Psoas muscle (tissue), 8 donors: Measurements from ENCODE around the gene BDH1. TPM values are rescaled to one million over a fixed set of nuclear protein-coding genes. Genes with fewer than 3 reads are reported as not detected.
"Not testable (repeated sequence)": the region's sequence is repeated elsewhere in the genome, so short reads cannot be mapped to it uniquely, and the experiment has no call there.

Experiments used
- ATAC-seq, 4 donors: fragments of 200-7000 bp; cut with Tn5 transposase; one replicate each; pipeline ENCODE4 v1.9.1; 2020; ENCODE audit warnings: moderate library complexity in 3 of 4, mild to moderate bottlenecking in 2 of 4
- DNase-seq, 2 donors: peaks; one replicate each; pipeline ENCODE4 v3.0.0-alpha.2; 2020
- H3K27ac ChIP-seq: fragments of 200-600 bp; one replicate; pipeline ENCODE4 v1.8.0; 2022
- H3K27me3 ChIP-seq, 3 donors: fragments of 200-600 bp in 1 of 3; one replicate each; pipeline versions ENCODE4 v1.6.1 to v1.8.0; 2013 to 2022; ENCODE audit warnings: low read length in 2 of 3, mild to moderate bottlenecking in 2 of 3, moderate library complexity in 1 of 3; ENCODE audit not compliant: insufficient read depth in 3 of 3
- H3K36me3 ChIP-seq, 2 donors: fragments of 200-600 bp in 1 of 2; one replicate each; pipeline versions ENCODE4 v1.6.1 to v1.8.0; 2013 to 2022; ENCODE audit warnings: low read depth in 1 of 2, mild to moderate bottlenecking in 1 of 2, moderate library complexity in 1 of 2; ENCODE audit not compliant: insufficient read depth in 1 of 2
- H3K4me1 ChIP-seq: fragments of 200-600 bp; one replicate; pipeline ENCODE4 v1.8.0; 2022
- H3K4me3 ChIP-seq: fragments of 200-600 bp; one replicate; pipeline ENCODE4 v1.8.0; 2022; ENCODE audit warnings: mild to moderate bottlenecking
- H3K9me3 ChIP-seq: fragments of 200-600 bp; one replicate; pipeline ENCODE4 v1.8.0; 2022
- CTCF ChIP-seq: fragments of 200-600 bp; IDR thresholded peaks from one replicate; pipeline ENCODE4 v1.8.0; 2022; ENCODE audit warnings: antibody characterized with exemption
- WGBS, 3 donors: extraction: QIAGEN DNeasy Blood & Tissue Kit; methylation state at CpG; one replicate each; pipeline versions ENCODE4 v1.1.6 to v1.1.7; 2013; 5-methylcytosine and 5-hydroxymethylcytosine counted together
- intact Hi-C, 2 donors: fragments of 100-400 bp; cut with DNase I; formaldehyde crosslinking; loops; one replicate each; pipeline versions ENCODE4 v1.11.0 to v1.14.2; 2022
- polyA plus RNA-seq, 3 donors: library from polyadenylated mRNA; stranded (reverse); fragments of 200-250 nt; gene quantifications; one replicate each; pipeline ENCODE4 v1.2.3, GENCODE V29; 2013
- total RNA-seq, 4 donors: library from RNA; stranded (reverse); fragmentation: NEBNext Ultra II Directional in 2 of 4; extraction: Animal tissue kit (Norgen Biotek cat#: 25700) in 2 of 4; gene quantifications; one replicate each; pipeline versions ENCODE4 v1.2.1 to v1.2.4, GENCODE V29; 2021 to 2023
- donor health status: healthy with polysubstance abuse.
- donor health status: DM: no; HTN: no; CAD: no; lungs with moderate emphysema.
- donor health status: Bipolar disorder and iron deficiency.
- donor health status: healthy.
- donor health status: DM: yes; HTN: yes; CAD: no.
- donor health status: DM: no; HTN: no; CAD: no.
- donor health status: DM: no; HTN: no; CAD: no.
- donor health status: DM: yes; HTN: yes; CAD: no.

Gene BDH1
- total and polyA plus RNA-seq, 7 donors, result 5.4 to 47.6 (median 16.0) TPM

- H3K27me3 ChIP-seq, result no peaks in the 10 kb centered on the region
- no peaks in the 10 kb centered on the region for H3K4me1 ChIP-seq
- DNase-seq (no peak), ATAC-seq (no peak)
- no peak for TF ChIP-seq CTCF
- intact Hi-C loops, result no loop called here
- no peak overlapping the region for H3K27ac ChIP-seq
- no peaks in the 10 kb centered on the region for H3K9me3 ChIP-seq
- H3K36me3 ChIP-seq, result no peaks in the 10 kb centered on the region
- no peak overlapping the region for H3K4me3 ChIP-seq
- 79 to 96% (median 92%) methylated on average over 6 of the region's 6 CpGs for WGBS, 3 donors
These were observed 36.8 kb downstream of the BDH1 start for GRCh38 chr3:197518881-197519421.

- H3K9me3 ChIP-seq, ATAC-seq, H3K4me3 ChIP-seq, H3K4me1 ChIP-seq, H3K36me3 ChIP-seq, H3K27ac ChIP-seq, H3K27me3 ChIP-seq, intact Hi-C loops, DNase-seq: not testable (repeated sequence)
- WGBS, 3 donors, result 72 to 79% (median 74%) methylated on average over 9 to 10 of the region's 10 CpGs
These were observed 37.7 kb downstream of the BDH1 start for GRCh38 chr3:197517922-197518683.

GRCh38 chr3:197516890-197517606 lies 38.7 kb downstream of the BDH1 start:
- H3K4me1 ChIP-seq, DNase-seq, H3K27ac ChIP-seq, H3K36me3 ChIP-seq, H3K9me3 ChIP-seq, intact Hi-C loops, H3K4me3 ChIP-seq, ATAC-seq, H3K27me3 ChIP-seq: not testable (repeated sequence)
- WGBS, 3 donors, result 63 to 83% (median 71%) methylated on average over 12 of the region's 12 CpGs

- peak; percentile 67 to 78 (median 73) for ATAC-seq
- TF ChIP-seq CTCF, result no peak
- Histone ChIP-seq H3K27me3 (no peaks in the 10 kb centered on the region), H3K4me3 (no peak overlapping the region), H3K36me3 (peaks cover 0 to 4% of the 10 kb centered on the region in 2 donors), H3K27ac (no peak overlapping the region), H3K4me1 (no peaks in the 10 kb centered on the region), H3K9me3 (no peaks in the 10 kb centered on the region)
- no peak for DNase-seq
- 67 to 87% (median 80%) methylated on average over 6 of the region's 6 CpGs for WGBS, 3 donors
- intact Hi-C loops, result no loop called here
These were observed 39.3 kb downstream of the BDH1 start for GRCh38 chr3:197516517-197516889.

- no peak for ATAC-seq
- H3K9me3 ChIP-seq, result no peaks in the 10 kb centered on the region
- no peaks in the 10 kb centered on the region for H3K27me3 ChIP-seq
- TF ChIP-seq CTCF, result no peak
- H3K4me3 ChIP-seq, result no peak overlapping the region
- H3K4me1 ChIP-seq, result no peaks in the 10 kb centered on the region
- no peak for DNase-seq
- intact Hi-C loops, result no loop called here
- 82 to 87% (median 85%) methylated on average over 10 of the region's 10 CpGs for WGBS, 3 donors
- H3K27ac ChIP-seq, result no peak overlapping the region
- H3K36me3 ChIP-seq, result peaks cover 0 to 4% of the 10 kb centered on the region in 2 donors
These were observed 40.9 kb downstream of the BDH1 start for GRCh38 chr3:197514786-197515355.
